ENCODE data around the gene NEK9.
"Not testable (repeated sequence)": the region's sequence is repeated elsewhere in the genome, so short reads cannot be mapped to it uniquely, and the experiment has no call there.

The NEK9 gene

GRCh38 chr14:75126679-75127473 is at the start of gene NEK9:
Gene NEK9 (minus strand): TSS chr14:75127048. CDS start chr14:75126921, 127 bp downstream.
- peak; percentile 76 to 77 for DNase-seq (ENCODE audit: low read depth in 2 of 2)

GRCh38 chr14:75176142-75176820 is 49.4 kb upstream of the NEK9 start, which contains the start of gene TMED10:
Gene TMED10 (minus strand): TSS chr14:75176612. CDS start chr14:75176579, 33 bp downstream.
- peak; percentile 82 for DNase-seq (ENCODE audit: low read depth in 2 of 2)

DNA sequence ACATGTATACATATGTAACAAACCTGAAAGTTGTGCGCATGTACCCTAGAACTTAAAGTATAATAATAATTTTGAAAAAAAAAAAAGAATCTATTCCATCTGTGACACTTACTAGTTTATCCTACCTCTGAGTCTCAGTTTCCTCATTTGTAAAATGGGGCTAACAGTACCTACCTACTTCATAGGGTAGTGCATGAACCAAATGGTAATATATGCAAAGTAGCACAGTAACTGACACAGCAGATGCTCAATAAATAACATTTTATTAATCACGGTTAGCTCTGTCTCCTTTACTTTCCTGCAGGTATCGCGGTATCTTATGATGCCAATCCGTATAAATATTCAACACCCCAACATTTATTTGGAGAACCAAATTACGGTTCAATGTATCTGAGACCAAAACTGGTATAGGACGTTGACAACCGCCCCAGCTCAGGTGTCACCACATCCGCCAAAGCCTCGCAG is 48.9 kb upstream of the NEK9 start:
- no peak for DNase-seq (ENCODE audit: low read depth in 2 of 2)

GRCh38 chr14:75174066-75174465 is 47.2 kb upstream of the NEK9 start:
- DNase-seq (ENCODE audit: low read depth in 2 of 2), result no peak

GRCh38 chr14:75170772-75171171 is 43.9 kb upstream of the NEK9 start:
- no peak for DNase-seq (ENCODE audit: low read depth in 2 of 2)

- no peak for DNase-seq (ENCODE audit: low read depth in 2 of 2)
Measured at GRCh38 chr14:75168586-75169335, 41.9 kb upstream of the NEK9 start.

- no peak for DNase-seq (ENCODE audit: low read depth in 2 of 2)
Measured at GRCh38 chr14:75167325-75167724, 40.5 kb upstream of the NEK9 start.

DNA sequence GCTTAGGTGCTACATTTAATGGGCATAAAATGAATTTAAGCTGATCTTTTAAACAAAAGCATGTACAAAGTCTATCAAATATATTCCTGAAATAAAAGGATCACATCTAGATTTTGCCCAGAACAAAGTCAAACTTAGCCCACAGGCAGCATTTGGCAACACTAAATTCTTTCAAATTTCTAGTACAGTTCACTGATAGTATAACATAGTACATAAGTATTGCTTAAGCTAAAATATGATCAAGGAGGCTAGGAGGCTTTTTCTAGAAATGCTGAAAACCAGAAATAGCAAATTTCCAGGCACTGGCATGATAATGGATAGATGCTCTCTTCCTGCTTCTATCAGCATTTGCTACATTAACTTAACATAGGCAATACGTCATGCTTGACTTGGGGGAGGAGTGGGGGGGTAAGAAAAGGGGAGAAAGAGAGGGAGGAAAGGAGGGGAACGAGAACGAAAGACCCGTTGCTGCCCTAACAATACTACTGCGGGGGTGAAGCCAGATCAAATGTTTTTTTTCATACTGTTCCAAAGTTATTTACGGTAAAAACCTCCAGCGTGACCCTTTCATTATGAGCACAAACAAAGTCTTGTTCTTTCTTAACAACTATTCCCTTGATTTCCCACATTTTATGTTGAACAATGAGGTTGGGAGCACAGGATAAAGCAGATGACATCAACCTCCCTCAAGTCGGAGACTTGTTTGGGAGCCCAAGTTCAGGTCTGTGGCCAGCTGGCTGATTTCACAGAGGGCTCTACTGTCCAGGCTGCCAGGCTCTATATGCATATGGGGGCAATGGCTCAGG is 38.9 kb upstream of the NEK9 start:
- DNase-seq (ENCODE audit: low read depth in 2 of 2), result no peak

GRCh38 chr14:75164809-75165208 is 38.0 kb upstream of the NEK9 start:
- no peak for DNase-seq (ENCODE audit: low read depth in 2 of 2)

DNA sequence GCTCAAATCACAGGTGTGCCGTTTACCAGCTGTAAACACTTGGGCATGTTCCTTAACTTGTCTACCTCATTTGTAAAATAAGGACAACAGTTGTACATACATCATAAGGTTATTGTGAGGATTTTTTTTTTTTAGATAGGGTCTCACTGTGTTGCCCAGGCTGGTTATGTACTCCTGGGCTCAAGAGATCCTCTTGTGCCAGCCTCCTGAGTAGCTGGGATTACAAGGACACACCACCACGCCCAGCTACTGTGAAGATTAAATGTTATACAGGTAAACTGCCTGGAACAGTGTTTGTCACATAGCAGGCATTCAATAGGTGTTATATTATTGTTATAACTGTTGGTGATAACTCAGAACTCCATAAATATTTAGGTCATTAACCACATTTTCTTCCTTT is 36.8 kb upstream of the NEK9 start:
- no peak for DNase-seq (ENCODE audit: low read depth in 2 of 2)

- no peak for DNase-seq (ENCODE audit: low read depth in 2 of 2)
Measured at GRCh38 chr14:75162631-75163030, 35.8 kb upstream of the NEK9 start.

GRCh38 chr14:75158843-75159614 is 32.2 kb upstream of the NEK9 start:
- DNase-seq (ENCODE audit: low read depth in 2 of 2), result no peak

GRCh38 chr14:75156901-75157300 is 30.1 kb upstream of the NEK9 start:
- no peak for DNase-seq (ENCODE audit: low read depth in 2 of 2)

DNA sequence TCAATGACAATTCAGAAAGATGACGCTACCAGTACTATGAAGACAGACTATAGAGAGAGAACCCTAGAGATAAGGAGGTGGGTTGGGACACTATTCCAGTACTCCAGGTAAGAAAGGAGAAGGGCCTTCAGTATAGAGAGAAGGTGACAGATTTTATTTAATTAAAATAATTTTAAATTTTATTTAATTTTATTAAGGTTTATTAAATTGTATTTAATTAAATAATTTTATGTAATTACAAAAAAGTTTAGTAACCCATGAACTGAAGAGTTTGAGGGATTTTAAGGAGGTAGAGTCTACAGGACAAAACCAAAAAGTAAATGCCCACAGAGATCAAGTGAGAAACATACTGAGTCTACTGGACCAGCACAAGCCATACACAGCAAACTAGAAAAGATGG is 29.3 kb upstream of the NEK9 start:
- DNase-seq (ENCODE audit: low read depth in 2 of 2), result no peak

DNA sequence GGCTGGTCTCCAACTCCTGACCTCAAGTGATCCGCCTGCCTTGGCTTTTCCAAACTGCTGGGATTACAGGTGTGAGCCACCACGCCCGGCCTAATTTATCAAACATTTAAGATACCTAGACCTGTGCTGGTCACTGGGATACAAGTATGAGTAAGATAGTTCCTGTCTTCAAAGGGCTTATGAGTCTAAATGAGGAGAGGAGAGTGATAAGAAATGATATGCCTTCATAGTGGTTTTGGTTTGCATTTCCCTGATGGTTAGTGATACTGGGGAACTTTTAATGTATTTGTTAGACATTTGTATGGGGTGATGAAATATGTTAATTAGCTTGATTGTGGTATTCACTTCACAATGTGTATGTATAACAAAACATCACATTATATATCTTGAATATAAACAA is 28.3 kb upstream of the NEK9 start:
- DNase-seq (ENCODE audit: low read depth in 2 of 2), result no peak

- DNase-seq (ENCODE audit: low read depth in 2 of 2), result no peak
Measured at GRCh38 chr14:75153295-75153694, 26.4 kb upstream of the NEK9 start.

GRCh38 chr14:75151851-75152250 is 25.0 kb upstream of the NEK9 start:
- no peak for DNase-seq (ENCODE audit: low read depth in 2 of 2)

- not testable (repeated sequence) for DNase-seq (ENCODE audit: low read depth in 2 of 2)
Measured at GRCh38 chr14:75150637-75151036, 23.8 kb upstream of the NEK9 start.

DNA sequence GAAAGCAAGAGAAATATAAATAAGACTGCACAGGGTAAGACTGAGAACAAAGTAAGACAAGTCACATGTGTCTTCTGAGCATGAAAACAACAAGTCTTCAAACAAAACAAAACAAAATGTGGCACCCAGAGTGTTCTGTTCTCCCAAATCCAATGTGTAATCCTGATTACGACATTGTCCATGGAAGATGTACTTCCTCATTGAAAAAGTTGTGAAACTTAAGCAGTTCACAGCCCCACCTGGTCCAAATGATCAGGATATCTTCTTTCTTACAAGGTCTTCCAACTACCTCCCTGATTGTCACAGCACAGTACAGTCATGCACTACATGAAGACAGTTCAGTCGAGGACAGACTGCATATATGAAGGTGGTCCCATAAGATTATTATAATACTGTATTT is 23.3 kb upstream of the NEK9 start:
- DNase-seq (ENCODE audit: low read depth in 2 of 2), result no peak

DNA sequence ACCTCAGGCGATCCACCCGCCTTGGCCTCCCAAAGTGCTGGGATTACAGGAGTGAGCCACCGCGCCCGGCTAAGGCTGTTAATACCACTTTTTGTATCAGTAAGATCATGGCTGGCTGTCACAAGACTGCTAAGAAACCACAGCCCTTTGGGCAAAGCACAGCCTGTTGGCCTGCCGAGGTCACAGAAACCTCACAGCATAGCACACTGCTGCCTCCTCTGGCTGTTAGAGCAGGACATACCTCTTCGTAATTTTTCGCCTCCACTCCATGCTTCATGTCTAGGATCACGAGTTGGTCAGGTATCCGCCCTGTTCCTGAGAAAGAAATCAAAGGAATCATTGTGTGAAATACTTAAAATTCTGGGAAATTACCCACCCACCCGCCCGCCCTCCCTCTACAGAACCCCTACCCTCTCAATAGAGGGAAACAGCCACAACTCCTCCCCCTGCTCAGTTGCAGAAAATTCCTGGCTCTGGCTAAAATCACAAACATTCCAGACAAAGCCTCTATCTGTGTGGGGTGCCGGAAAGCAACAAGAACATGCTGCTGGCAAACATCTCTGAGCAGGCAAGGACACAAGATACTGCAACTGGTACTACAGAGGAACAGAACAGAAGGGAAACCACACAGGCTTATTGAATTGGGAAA is 20.7 kb upstream of the NEK9 start:
- DNase-seq (ENCODE audit: low read depth in 2 of 2), result no peak

Measured in activated CD8-positive, alpha-beta memory T cell treated with anti-CD3 and anti-CD28 coated beads for 4 hours (primary cell).